Forelimb muscle (tissue), 1 donor: ENCODE measurements around the gene IFI30. TPM values are rescaled to one million over a fixed set of nuclear protein-coding genes. Genes with fewer than 3 reads are reported as not detected.
A peak's percentile ranks its signal among the peaks of the same experiment; 100 is the strongest.

Experiments used
- DNase-seq: peaks from one replicate; pipeline ENCODE4 v3.0.0-alpha.2; 2013; ENCODE audit warnings: low read depth
- polyA plus RNA-seq: library from polyadenylated mRNA; unstranded; fragments of 120-200 nt; gene quantifications from one replicate; pipeline ENCODE4 v1.2.1, GENCODE V29; 2013; ENCODE audit not compliant: insufficient read length

The IFI30 gene
- 0.11 TPM for polyA plus RNA-seq

- DNase-seq: no peak
Measured at GRCh38 chr19:18173572-18174288, at the start of gene IFI30. Gene IFI30, plus strand, starts transcription at chr19:18173813. Its CDS starts 29 bp downstream, at chr19:18173842.

- DNase-seq: no peak
Measured at GRCh38 chr19:18123819-18124218, 49.8 kb upstream of the IFI30 start.

- no peak for DNase-seq
Measured at GRCh38 chr19:18126097-18126496, 47.5 kb upstream of the IFI30 start.

GRCh38 chr19:18128044-18128443 lies 45.6 kb upstream of the IFI30 start:
- DNase-seq: no peak

- DNase-seq: no peak
Measured at GRCh38 chr19:18128805-18129204, 44.8 kb upstream of the IFI30 start.

- no peak for DNase-seq
Measured at GRCh38 chr19:18130523-18131242, 42.9 kb upstream of the IFI30 start.

GRCh38 chr19:18131841-18132596 lies 41.6 kb upstream of the IFI30 start:
- no peak for DNase-seq

GRCh38 chr19:18135712-18136584 lies 37.7 kb upstream of the IFI30 start:
- DNase-seq: no peak

GRCh38 chr19:18137242-18137641 lies 36.4 kb upstream of the IFI30 start:
- DNase-seq: no peak

GRCh38 chr19:18137657-18138339 lies 35.8 kb upstream of the IFI30 start:
- DNase-seq: no peak

- DNase-seq: no peak
Measured at GRCh38 chr19:18140473-18140872, 33.1 kb upstream of the IFI30 start.

- DNase-seq: no peak
Measured at GRCh38 chr19:18141031-18141430, 32.6 kb upstream of the IFI30 start.

GRCh38 chr19:18143902-18144301 lies 29.7 kb upstream of the IFI30 start:
- DNase-seq: no peak

GRCh38 chr19:18144361-18144760 lies 29.3 kb upstream of the IFI30 start:
- DNase-seq: no peak

- no peak for DNase-seq
Measured at GRCh38 chr19:18144906-18145305, 28.7 kb upstream of the IFI30 start.

GRCh38 chr19:18145391-18145999 lies 28.1 kb upstream of the IFI30 start:
- no peak for DNase-seq

GRCh38 chr19:18147396-18147795 lies 26.2 kb upstream of the IFI30 start:
- DNase-seq: no peak

- no peak for DNase-seq
Measured at GRCh38 chr19:18149596-18149975, 24.0 kb upstream of the IFI30 start.

GRCh38 chr19:18150776-18151624 lies 22.6 kb upstream of the IFI30 start:
- no peak for DNase-seq

- DNase-seq: peak; percentile 96
Measured at GRCh38 chr19:18152442-18152816, 21.2 kb upstream of the IFI30 start.
